Nucleus accumbens (tissue), 56 donors: ENCODE data around the gene SPOP.
"Not testable (repeated sequence)": the region's sequence is repeated elsewhere in the genome, so short reads cannot be mapped to it uniquely, and the experiment has no call there.

Experiments
- DNase-seq, 56 donors: peaks; one replicate each; lab custom pipeline; 2025; lab: John Stamatoyannopoulos, UW

Gene SPOP

DNA sequence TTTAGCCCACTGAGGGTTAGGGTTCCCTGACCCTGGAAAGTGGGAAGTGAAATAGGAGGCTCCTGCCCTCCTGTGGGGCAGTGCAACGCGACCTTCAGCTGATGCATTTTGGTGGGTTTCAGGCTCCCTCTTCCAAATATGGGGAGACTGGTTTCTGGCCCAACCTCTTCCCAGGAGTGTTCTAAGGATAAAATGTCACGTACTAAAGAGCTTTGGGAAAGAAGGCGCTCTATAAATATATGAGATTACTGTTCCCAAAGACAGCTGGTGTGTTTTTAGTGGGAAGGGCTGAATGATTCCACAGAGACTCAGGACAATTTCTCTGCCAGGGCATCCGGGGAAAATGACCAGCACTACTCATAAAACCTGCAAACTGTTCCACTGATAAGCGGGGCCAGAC lies 20.1 kb upstream of the SPOP start:
- DNase-seq: no peak

- DNase-seq: peak in 2 of 56 donors; percentile 6 to 7
These were observed 18.4 kb upstream of the SPOP start for GRCh38 chr17:49696233-49696761.

- no peak for DNase-seq
These were observed 17.9 kb upstream of the SPOP start for GRCh38 chr17:49695698-49696232.

GRCh38 chr17:49694847-49695697 lies 17.2 kb upstream of the SPOP start:
- peak in 33 of 56 donors; percentile 8 to 74 (median 22) for DNase-seq

- no peak for DNase-seq
These were observed 14.9 kb upstream of the SPOP start for GRCh38 chr17:49692751-49693150.

GRCh38 chr17:49691677-49692191 lies 13.8 kb upstream of the SPOP start:
- DNase-seq: no peak

- no peak for DNase-seq
These were observed 13.3 kb upstream of the SPOP start for GRCh38 chr17:49691086-49691676.

GRCh38 chr17:49690256-49690655 lies 12.4 kb upstream of the SPOP start:
- DNase-seq: no peak

DNA sequence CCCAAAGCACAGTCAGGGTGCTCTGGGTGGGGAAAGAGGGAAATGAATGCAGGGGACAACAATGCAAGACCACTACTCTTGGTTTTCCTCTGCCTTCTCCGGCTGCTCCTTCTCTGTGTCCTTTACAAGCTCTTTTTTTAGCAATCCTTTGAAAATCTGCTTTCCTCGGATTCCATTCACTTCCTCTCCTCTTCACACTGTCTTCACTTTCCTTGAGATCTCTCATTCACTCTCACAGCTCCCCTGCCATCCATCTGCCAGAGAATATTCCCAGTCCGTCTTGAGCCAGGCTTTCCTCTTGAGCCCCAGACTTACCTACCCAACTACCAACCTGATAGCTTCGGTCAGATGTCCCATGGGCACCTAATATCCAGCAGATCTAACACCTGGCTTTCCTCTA lies 11.0 kb upstream of the SPOP start:
- DNase-seq: no peak

DNA sequence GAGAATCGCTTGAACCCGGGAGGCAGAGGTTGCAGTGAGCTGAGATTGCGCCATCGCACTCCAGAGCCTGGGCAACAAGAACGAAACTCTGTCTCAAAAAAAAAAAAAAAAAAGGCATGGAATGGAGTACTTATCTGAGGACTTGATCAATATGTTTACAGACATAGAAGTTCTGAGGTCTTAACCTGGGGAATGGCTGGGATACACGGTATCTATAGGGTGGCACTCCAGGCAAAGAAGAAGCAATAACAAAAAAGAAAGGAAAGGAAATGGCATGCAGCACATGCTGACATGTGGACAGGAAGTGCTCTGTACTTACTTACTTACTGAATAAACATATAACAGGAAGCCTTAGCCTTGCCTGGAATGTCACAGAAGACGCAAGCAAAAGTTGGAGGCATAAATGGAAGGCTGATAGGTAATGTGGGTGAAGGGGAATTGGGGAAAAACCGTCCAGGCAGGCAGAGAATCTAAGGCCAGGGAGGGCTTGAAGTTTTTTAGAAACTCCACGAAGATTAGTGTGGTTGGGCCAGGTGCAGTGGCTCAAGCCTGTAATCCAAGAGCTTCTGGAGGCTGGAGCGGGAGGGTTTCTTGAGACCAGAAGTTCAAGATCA lies 10.1 kb upstream of the SPOP start:
- DNase-seq: no peak

- no peak for DNase-seq
These were observed 3.4 kb upstream of the SPOP start for GRCh38 chr17:49681106-49681979.

DNA sequence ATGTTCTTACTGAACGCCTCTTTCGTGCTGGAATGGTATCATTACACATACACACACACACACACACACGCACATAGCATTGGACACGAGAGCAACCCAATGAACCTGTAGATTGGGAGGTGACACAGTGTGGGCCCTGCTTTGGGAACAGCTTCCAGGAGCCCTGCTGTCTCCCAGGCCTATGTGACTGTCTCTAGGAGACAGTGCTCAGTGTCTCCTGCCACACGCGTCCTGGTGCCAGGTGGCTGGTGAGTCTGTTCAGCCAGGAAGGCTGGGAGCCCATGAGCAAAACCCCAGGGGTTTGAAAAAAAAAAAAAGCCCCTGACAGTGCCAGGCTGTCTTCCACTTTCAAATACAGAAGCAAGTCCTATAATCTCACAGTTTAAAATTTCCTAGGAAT lies 2.4 kb upstream of the SPOP start:
- peak in 2 of 56 donors; percentile 21 to 31 for DNase-seq

DNA sequence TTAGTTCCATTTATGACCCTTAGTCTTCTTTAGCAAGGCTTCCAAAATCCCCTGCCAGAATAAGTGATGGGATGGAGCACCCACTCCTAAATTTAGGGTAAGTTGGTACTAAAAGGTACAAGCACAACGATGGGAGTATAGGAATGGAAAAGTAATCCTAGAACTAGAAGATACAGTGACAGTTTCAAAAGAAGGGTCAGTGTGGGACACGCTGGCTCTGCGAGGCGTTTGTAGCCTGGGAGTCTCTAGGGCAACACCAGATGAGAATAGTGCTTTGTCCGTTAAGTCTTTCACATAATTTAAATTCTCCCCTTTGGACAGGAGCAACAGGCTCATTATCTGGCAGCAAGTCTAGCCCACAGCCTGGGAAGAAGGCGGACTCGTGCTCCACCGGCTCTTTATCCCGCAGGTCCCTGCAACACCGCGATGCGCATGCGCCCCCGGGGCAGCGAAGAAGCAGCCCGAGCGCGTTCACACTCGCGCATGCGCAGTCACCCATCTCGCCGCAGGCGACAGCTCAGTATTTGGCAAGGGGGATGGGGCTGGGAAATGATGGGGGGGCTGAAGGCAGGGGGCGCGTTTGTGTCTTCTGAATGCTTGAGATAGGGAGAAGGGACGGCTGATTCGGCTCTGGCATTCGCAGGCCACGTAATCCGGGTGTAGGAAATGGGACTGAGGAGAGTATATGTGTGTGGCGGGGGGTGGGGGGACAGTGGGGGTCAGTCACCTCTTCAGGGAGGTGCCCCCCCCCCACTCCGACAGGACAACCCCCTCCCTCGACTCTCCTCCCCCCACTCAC lies 564 bp downstream of the SPOP start:
- DNase-seq: peak; percentile 31 to 95 (median 87)

DNA sequence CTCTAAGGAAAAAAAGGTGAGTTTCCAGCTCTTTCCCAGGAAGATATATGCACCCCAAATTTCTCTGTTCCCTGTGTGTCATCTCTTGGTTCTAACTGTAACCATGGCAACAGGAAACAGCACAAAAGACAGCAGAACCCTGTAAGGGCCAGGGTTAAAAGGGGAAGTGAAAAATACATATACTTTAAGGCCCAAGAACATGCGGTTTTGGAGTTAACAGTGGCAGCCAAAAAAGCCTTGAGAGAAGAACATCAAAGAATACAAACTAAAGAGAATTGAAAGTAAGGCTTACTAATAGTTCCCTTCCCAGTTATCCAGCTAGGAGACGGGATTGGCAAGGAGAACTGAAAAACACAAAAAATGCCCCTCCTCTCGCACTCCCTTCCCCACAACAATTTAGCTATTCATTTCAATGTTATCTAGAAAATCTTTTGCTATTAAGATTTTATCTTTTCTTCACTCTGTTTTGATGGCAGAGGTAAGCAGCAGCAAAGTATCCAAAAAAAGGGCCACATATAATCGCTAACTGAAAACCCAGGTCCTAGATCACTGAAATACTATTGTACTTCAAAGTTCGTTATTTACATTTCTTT lies 1.5 kb downstream of the SPOP start:
- no peak for DNase-seq

GRCh38 chr17:49674507-49674906 lies 3.4 kb downstream of the SPOP start:
- DNase-seq: no peak

DNA sequence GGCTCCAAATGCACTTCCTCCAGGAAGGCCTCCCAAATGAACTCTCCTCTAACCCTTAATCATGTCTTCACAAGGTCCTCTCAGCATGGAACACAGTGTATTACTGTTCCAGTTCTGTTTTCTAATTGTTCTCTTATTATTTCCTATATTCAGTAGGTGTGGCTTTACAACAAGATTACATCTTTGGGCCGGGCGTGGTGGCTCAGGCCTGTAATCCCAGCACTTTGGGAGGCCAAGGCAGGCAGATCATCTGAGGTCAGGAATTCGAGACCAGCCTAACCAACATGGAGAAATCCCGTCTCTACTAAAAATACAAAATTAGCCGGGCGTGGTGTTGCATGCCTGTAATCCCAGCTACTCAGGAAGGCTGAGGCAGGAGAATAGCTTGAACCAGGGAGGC lies 4.2 kb downstream of the SPOP start:
- DNase-seq: not testable (repeated sequence)

GRCh38 chr17:49670641-49671040 lies 7.3 kb downstream of the SPOP start:
- DNase-seq: no peak

DNA sequence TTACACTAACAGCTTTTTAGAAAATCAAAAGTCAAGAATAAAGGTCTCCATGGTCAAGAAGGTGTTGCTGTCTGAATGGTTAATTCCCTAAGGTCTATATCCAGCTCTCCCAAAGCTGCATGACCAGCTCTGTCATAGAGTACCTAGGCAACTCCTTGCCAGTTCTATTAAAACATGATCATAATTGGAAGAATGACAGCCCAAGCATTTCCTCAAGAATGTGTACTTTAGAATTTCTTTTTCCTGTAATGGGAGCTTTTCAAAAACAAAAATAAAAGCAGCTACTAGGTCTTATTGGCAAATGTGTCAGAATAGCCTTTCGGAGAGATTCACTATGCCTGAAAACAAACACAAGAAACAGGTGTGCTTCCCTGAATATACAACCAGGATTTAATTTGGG lies 7.9 kb downstream of the SPOP start:
- DNase-seq: no peak

GRCh38 chr17:49667854-49668253 lies 10.0 kb downstream of the SPOP start:
- peak in 4 of 56 donors; percentile 10 to 39 (median 28) for DNase-seq
